Stimulated activated CD4-positive, alpha-beta T cell treated with anti-CD3 and anti-CD28 coated beads, Interleukin-1b, Interleukin-23, amount 100 ng/mL, for 24 hours (primary cell): ENCODE results near the gene GYG1.

Experiments
- DNase-seq, 4 experiments: peaks; one replicate each; pipeline ENCODE4 v3.0.0-alpha.2; 2020; ENCODE audit warnings: low read depth in 4 of 4, low spot score in 1 of 4

The GYG1 gene

GRCh38 chr3:148991219-148992026 lies at the start of gene GYG1:
Gene GYG1, plus strand, starts transcription at chr3:148991540. Its CDS starts 101 bp downstream, at chr3:148991641.
- peak; percentile 51 to 67 (median 61) for DNase-seq

- no peak for DNase-seq
These were observed 47.7 kb upstream of the GYG1 start for GRCh38 chr3:148943506-148944205.

- no peak for DNase-seq
These were observed 46.2 kb upstream of the GYG1 start for GRCh38 chr3:148945116-148945515.

- no peak for DNase-seq
These were observed 42.3 kb upstream of the GYG1 start for GRCh38 chr3:148948913-148949657.

DNA sequence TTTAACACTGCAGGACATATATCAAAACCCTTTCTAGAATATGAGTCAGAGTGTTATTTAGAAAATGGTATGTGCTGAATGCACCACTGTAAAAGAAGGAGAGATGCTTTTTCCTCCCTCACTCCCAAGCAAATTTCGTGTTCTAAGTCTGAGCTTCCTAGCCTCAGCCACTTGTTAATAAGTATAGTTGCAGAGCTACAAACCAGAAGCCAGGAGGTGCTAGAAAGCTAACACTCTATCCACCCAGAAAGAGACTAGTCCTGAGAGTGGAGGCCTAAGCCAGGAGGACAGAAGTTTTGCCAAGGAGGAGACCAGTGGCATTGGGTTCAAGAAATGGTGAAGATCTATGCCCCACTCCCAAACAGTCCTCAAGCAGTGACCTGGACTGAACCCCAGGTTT lies 40.5 kb upstream of the GYG1 start:
- DNase-seq = no peak

GRCh38 chr3:148951599-148952361 lies 39.6 kb upstream of the GYG1 start:
- no peak for DNase-seq

GRCh38 chr3:148953094-148953493 lies 38.2 kb upstream of the GYG1 start:
- no peak for DNase-seq

DNA sequence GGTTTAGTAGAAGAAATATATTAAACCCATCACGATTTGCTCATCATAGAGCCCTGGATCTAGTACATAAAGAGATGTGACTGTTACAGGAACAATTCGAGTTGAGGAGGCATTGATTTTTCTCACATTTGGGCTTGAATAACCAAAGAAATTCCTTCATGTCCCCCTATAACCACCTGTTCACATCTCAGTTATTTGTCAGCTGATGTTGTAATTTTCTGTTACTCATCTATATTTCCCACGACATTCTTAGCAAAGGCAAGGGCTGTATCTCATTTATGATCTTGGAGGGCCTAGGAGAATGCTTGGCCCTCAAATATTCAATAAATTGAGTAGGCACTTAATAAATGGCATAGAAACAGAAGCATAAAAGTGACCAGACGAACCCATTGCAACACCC lies 36.4 kb upstream of the GYG1 start:
- DNase-seq = no peak

- DNase-seq = no peak
These were observed 35.6 kb upstream of the GYG1 start for GRCh38 chr3:148955544-148956346.

DNA sequence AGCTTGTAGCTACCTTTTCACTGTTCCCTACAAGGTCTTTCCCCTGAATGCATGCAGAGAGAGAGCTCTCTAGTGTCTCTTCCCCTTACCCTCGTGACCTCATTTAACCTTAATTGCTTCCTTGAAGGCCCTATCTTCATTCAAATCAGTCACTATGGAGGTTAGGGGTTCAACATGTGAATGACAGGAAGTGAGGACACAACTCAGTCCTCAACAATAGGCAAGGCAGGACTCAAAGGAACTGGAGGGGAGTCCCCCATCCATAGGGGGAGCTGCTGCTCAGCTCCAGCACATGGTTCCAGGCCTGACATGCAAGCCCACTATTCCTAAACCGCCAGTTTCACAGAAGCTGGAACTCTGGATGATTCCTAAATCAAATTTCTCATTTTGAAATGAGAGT lies 33.8 kb upstream of the GYG1 start:
- DNase-seq = no peak

DNA sequence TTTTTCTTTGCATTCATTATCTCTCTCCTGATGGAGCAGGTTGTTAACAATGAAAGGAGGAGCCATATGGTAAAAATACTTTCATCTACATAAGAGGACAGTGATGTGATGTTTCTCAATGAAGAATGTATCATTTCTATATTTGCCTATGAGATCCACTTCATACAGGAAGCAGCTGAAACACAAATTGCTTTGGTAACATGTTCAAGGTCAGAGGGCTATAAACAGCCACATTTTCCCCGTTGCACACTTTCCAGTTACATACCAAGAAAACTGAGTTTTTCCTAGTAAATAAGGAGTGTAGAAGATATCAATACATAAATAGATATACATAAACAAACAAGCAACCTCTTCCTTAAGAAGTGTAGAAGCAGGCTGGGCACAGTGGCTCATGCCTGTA lies 32.6 kb upstream of the GYG1 start:
- DNase-seq = no peak

DNA sequence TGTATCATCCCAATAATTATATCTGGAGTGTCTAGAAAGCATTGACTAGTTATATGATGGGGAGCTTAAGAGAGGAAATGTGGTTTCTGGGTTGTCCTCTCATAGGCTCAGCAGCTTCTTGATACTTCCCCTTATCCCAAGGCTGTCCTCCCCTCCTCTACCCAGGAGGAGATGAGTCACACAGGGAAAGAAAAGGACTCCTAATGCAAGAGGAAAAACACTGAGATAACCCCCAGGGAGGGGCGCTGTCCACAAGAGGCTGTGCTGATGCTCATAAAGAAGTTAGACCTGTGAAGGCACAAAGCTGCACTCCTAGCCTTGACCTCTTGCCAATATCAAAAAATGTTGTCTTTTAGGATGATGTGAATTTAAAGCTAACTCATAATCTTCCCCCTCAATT lies 28.8 kb upstream of the GYG1 start:
- no peak for DNase-seq

- no peak for DNase-seq
These were observed 26.5 kb upstream of the GYG1 start for GRCh38 chr3:148964809-148965208.

- DNase-seq = no peak
These were observed 23.0 kb upstream of the GYG1 start for GRCh38 chr3:148968321-148968720.

DNA sequence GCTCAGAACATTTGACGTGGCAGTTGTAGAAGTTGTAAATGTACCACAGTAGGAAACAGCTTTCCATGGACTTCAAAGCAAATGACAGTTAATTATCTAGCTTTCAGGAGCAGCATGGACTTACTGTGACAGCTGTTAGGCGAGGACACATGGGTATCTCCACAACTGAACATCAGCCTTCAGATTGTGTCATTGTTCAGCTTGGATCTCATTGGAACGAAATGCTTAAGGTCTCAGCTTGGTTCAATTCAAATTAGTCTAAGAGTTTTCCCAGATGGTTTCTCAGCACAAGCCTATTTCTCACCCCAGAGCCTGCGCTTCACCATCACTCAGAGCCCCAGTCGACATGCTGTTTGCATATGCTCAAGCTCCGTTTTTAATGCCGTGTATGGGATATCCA lies 21.1 kb upstream of the GYG1 start:
- no peak for DNase-seq

DNA sequence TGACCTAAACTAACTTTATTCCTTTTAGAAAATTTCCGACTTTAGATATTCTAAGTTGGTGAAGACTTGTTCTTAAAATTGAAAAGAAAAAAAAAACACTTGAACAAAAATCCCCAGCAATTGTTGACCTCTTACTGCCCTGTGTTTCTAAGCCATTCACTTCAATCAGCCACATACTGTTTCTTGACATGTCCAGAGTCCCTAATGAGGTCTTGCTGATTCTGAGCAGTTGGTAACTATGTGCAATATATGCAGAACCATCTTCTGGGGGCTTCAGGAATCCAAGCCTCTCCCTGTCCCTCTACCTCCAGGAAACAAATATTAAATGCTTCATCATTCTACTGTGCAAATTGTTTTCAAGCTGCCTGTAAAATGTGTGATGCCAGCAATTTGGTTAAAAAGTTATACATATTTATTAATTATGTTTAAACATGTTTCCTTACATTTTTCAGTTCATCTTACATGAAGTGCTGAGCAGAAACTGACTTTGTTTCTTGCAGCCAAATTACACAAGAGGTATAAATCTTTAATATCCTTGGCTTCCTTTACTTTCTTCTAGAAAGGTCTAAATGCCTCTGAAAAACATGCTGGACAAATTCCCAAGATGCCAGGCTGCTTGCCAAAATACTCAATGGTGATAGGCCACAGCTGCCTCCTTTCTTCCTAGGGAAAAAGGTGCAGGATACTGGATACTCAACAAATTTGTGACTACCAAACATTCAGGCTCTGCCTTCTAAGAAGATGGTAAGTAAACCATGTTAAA lies 19.8 kb upstream of the GYG1 start:
- DNase-seq = no peak

DNA sequence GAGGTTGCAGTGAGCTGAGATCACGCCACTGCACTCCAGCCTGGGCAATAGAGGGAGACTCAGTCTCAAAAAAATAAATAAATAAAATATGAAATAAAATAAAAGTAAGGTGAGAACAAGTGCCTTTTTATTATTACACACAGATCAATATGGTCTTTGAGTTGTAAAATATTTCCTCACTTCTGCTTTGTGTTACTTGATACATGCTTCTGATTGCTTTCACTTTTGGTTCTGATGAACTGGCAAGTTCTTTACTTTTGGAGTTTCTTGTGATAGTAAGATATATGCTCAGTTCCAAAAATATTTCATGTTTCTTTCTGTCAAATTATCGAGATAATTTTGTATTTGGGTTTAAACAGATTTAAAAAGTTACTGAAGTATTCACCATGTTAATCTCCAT lies 16.6 kb upstream of the GYG1 start:
- no peak for DNase-seq

GRCh38 chr3:148975248-148975647 lies 16.1 kb upstream of the GYG1 start:
- DNase-seq = no peak

DNA sequence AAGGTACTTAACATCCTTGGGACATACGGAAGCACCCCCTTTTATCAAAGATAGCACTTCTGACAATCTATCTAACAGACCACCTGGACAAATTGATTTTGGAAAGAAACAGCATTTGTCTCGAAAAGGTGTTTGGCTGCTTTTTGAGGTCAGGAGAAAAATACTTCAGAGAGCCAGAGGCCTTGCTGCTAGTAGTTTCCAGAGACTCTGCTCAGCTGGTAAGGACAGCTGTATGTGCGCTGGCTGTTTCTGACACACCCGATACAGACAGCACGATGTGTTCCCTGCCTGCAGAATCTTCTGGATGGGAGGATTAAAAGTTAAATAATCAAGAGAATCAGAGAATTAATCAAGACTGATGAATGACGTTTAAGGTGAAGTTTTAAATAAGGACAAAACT lies 15.6 kb upstream of the GYG1 start:
- DNase-seq = no peak

- no peak for DNase-seq
These were observed 10.1 kb upstream of the GYG1 start for GRCh38 chr3:148981273-148981672.
